HepG2 (cell line): ENCODE data around the gene ASGR1. TPM values are rescaled to one million over a fixed set of nuclear protein-coding genes. Genes with fewer than 3 reads are reported as not detected.

Experiments
- ATAC-seq: fragments of 200-7000 bp; cut with Tn5 transposase; 3 replicates; pipeline ENCODE4 v1.9.1; 2020; ENCODE audit warnings: mild to moderate bottlenecking, moderate library complexity
- BruUV-seq: library from RNA; stranded (reverse); fragments of 400-500 nt; replicated peaks from 2 replicates; lab custom pipeline; 2021; lab: Mats Ljungman, UMichigan
- CTCF ChIA-PET: fragments of 300-600 bp; formaldehyde crosslinking; extraction: SDS; loops from one replicate; lab custom pipeline; 2021; ENCODE audit warnings: low total read pairs, inconsistent platforms, low intra/inter-chr PET ratio; lab: Yijun Ruan, JAX
- POLR2A ChIA-PET: fragments of 350-600 bp; sonication (Branson Sonifier 250); formaldehyde crosslinking; loops from one replicate; lab custom pipeline; 2020; ENCODE audit warnings: antibody characterized with exemption, inconsistent platforms; lab: Yijun Ruan, JAX
- DNase-seq: peaks from one replicate; pipeline ENCODE4 v3.0.0-alpha.2; 2015; ENCODE audit warnings: low spot score
- FAIRE-seq: peaks from 3 replicates; lab custom pipeline; 2011; peaks lifted over from hg19 to GRCh38; lab: Jason Lieb, UNC
- H2AFZ ChIP-seq: one replicate; pipeline ENCODE4 v1.6.1; 2011; ENCODE audit warnings: low read length, inconsistent platforms
- H3K27ac ChIP-seq: fragments of 300-600 bp; 3 replicates; pipeline ENCODE4 v1.8.0; 2011; ENCODE audit warnings: mixed run types, mild to moderate bottlenecking, mixed read lengths, low read length, inconsistent platforms; ENCODE audit not compliant: insufficient read depth; ENCODE audit errors: extremely low read length
- H3K27me3 ChIP-seq, 2 experiments: fragments of 200-600 bp in 1 of 2; 2 replicates in 1 of 2; 3 replicates in 1 of 2; pipeline versions ENCODE4 v1.6.0 to v1.8.0; 2011; ENCODE audit warnings: low read length in 2 of 2, mild to moderate bottlenecking in 2 of 2, moderate library complexity in 2 of 2, inconsistent platforms in 1 of 2; ENCODE audit not compliant: insufficient read depth in 2 of 2, control insufficient read depth in 1 of 2
- H3K36me3 ChIP-seq, 2 experiments: fragments of 200-600 bp in 1 of 2; replicated peaks in 1 of 2; 2 replicates in 1 of 2; 3 replicates in 1 of 2; pipeline versions ENCODE4 v1.5.1 to v1.8.0; 2011; ENCODE audit warnings: low read length in 2 of 2, inconsistent platforms in 1 of 2; ENCODE audit not compliant: insufficient read depth in 2 of 2, control insufficient read depth in 1 of 2
- H3K4me1 ChIP-seq: 2 replicates; pipeline ENCODE4 v1.5.1; 2012; ENCODE audit warnings: low read length, inconsistent platforms; ENCODE audit not compliant: insufficient read depth
- H3K4me2 ChIP-seq: 2 replicates; pipeline ENCODE4 v1.6.0; 2011; ENCODE audit warnings: low read depth, low read length, inconsistent platforms
- H3K4me3 ChIP-seq, 3 experiments: fragments of 200-600 bp in 1 of 3; sonication (generic), shearing (Covaris generic) in 1 of 3; replicated peaks in 1 of 3; 2 replicates each; pipeline ENCODE4 v1.5.1; 2011 to 2016; ENCODE audit warnings: low read length in 3 of 3, inconsistent platforms in 2 of 3, low read depth in 2 of 3, mild to moderate bottlenecking in 2 of 3, control low read depth in 1 of 3, mixed read lengths in 1 of 3; ENCODE audit not compliant: insufficient read depth in 1 of 3
- H3K79me2 ChIP-seq: one replicate; pipeline ENCODE4 v1.6.1; 2011; ENCODE audit warnings: low read length, inconsistent platforms; ENCODE audit not compliant: insufficient read depth
- H3K9ac ChIP-seq: 2 replicates; pipeline ENCODE4 v1.6.0; 2011; ENCODE audit warnings: mild to moderate bottlenecking, low read depth, low read length, inconsistent platforms; ENCODE audit not compliant: insufficient read depth
- H3K9me3 ChIP-seq: 2 replicates; pipeline ENCODE4 v1.5.1; 2012; ENCODE audit warnings: mild to moderate bottlenecking, low read length
- H4K20me1 ChIP-seq: 2 replicates; pipeline ENCODE4 v1.6.0; 2011; ENCODE audit warnings: inconsistent platforms, mild to moderate bottlenecking, low read length, moderate library complexity; ENCODE audit not compliant: insufficient read depth
- FOXK1 ChIP-seq: sonication (generic); formaldehyde crosslinking; IDR thresholded peaks from 2 replicates; pipeline ENCODE4 v1.4.0; 2020; ENCODE audit warnings: low read depth, missing genetic modification reagents, borderline replicate concordance
- FUBP1 ChIP-seq: sonication (generic); formaldehyde crosslinking; IDR thresholded peaks from 2 replicates; pipeline ENCODE4 v1.5.1; 2020; ENCODE audit warnings: missing genetic modification reagents, mild to moderate bottlenecking, borderline replicate concordance
- LRRFIP1 ChIP-seq: sonication (generic); formaldehyde crosslinking; conservative IDR thresholded peaks from 2 replicates; pipeline ENCODE4 v1.4.0; 2020; ENCODE audit warnings: missing genetic modification reagents
- MAZ ChIP-seq, 2 experiments: sonication (generic) in 1 of 2; formaldehyde crosslinking in 1 of 2; IDR thresholded peaks; 2 replicates each; pipeline versions ENCODE4 v1.5.0 to v1.6.1; 2012 to 2020; ENCODE audit warnings: low read depth in 2 of 2, mild to moderate bottlenecking in 2 of 2, borderline replicate concordance in 1 of 2, improper control_type of control experiment in 1 of 2, low read length in 1 of 2, missing genetic modification reagents in 1 of 2, moderate library complexity in 1 of 2
- MED1 ChIP-seq: sonication (generic); formaldehyde crosslinking; IDR thresholded peaks from 2 replicates; pipeline ENCODE4 v1.4.0; 2020; ENCODE audit warnings: missing genetic modification reagents
- NBN ChIP-seq: fragments of 450-650 bp; conservative IDR thresholded peaks from 2 replicates; pipeline ENCODE4 v1.6.1; 2017
- PRMT3 ChIP-seq: sonication (generic); formaldehyde crosslinking; IDR thresholded peaks from 2 replicates; pipeline ENCODE4 v1.8.1; 2022; ENCODE audit warnings: low read depth, mild to moderate bottlenecking, moderate library complexity, missing genetic modification reagents, borderline replicate concordance
- PTBP1 ChIP-seq: fragments of 200-400 bp; formaldehyde crosslinking; IDR thresholded peaks from 2 replicates; pipeline ENCODE4 v1.6.1; 2018; ENCODE audit warnings: low read length, low read depth; ENCODE audit not compliant: poor library complexity, severe bottlenecking
- SOX13 ChIP-seq, 3 experiments: fragments of 450-650 bp in 1 of 3; sonication (generic) in 1 of 3; formaldehyde crosslinking in 1 of 3; IDR thresholded peaks in 2 of 3; conservative IDR thresholded peaks in 1 of 3; 2 replicates each; pipeline versions ENCODE4 v1.5.0 to v1.6.1; 2016 to 2020; ENCODE audit warnings: antibody characterized with exemption in 1 of 3, mild to moderate bottlenecking in 1 of 3, missing compliant biosample characterization in 1 of 3, missing genetic modification reagents in 1 of 3, moderate library complexity in 1 of 3
- XBP1 ChIP-seq: sonication (generic); formaldehyde crosslinking; IDR thresholded peaks from 2 replicates; pipeline ENCODE4 v1.5.0; 2020; ENCODE audit warnings: missing genetic modification reagents
- ZFP90 ChIP-seq: sonication (generic); formaldehyde crosslinking; IDR thresholded peaks from 2 replicates; pipeline ENCODE4 v1.8.0; 2022; ENCODE audit warnings: missing genetic modification reagents, mild to moderate bottlenecking, inconsistent platforms, borderline replicate concordance
- ZNF263 ChIP-seq: sonication (generic); formaldehyde crosslinking; IDR thresholded peaks from 2 replicates; pipeline ENCODE4 v1.4.0; 2020; ENCODE audit warnings: missing genetic modification reagents
- ZNF607 ChIP-seq: sonication (generic); formaldehyde crosslinking; IDR thresholded peaks from 2 replicates; pipeline ENCODE4 v1.5.1; 2020; ENCODE audit warnings: missing genetic modification reagents, mild to moderate bottlenecking, borderline replicate concordance
- ZNF691 ChIP-seq: sonication (generic); formaldehyde crosslinking; IDR thresholded peaks from 2 replicates; pipeline ENCODE4 v1.4.0; 2020; ENCODE audit warnings: missing genetic modification reagents, low read depth, mild to moderate bottlenecking, borderline replicate concordance
- ZNF761 ChIP-seq: sonication (generic); formaldehyde crosslinking; conservative IDR thresholded peaks from 2 replicates; pipeline ENCODE4 v1.4.0; 2020; ENCODE audit warnings: mild to moderate bottlenecking, missing genetic modification reagents
- WGBS: methylation state at CpG from one replicate; pipeline ENCODE4 v1.1.6; 2017; ENCODE audit warnings: low lambda C conversion rate; 5-methylcytosine and 5-hydroxymethylcytosine counted together
- in situ Hi-C: cut with HindIII; loops from 2 replicates; pipeline ENCODE4 v1.10.0; 2017; ENCODE audit warnings: low pct_unique_long_range_greater_than_20kb; ENCODE audit not compliant: extremely low pct_ligation_motif_present
- intact Hi-C: fragments of 100-400 bp; cut with micrococcal nuclease; formaldehyde crosslinking; loops from one replicate; pipeline ENCODE4 v1.10.0; 2022; ENCODE audit not compliant: unreplicated experiment
- polyA plus RNA-seq, 8 experiments: library from polyadenylated mRNA; depleted of rRNA in 3 of 8; stranded (reverse) in 7 of 8; unstranded in 1 of 8; fragments of >200 nt; fragmentation: Illumina TruSeq in 4 of 8; extraction: Trizol in 4 of 8; gene quantifications; 2 replicates each; pipeline versions ENCODE4 v1.2.1 to v1.2.3, GENCODE V29; 2011 to 2016; ENCODE audit warnings: low read depth in 4 of 8, missing spikeins in 1 of 8, mixed read lengths in 1 of 8; ENCODE audit not compliant: insufficient read depth in 1 of 8
- total RNA-seq, 5 experiments: library from RNA; depleted of rRNA; stranded (reverse); fragments of >200 nt; fragmentation: Illumina TruSeq; extraction: Trizol; gene quantifications; 2 replicates each; pipeline ENCODE4 v1.2.3, GENCODE V29; 2016; ENCODE audit warnings: low read depth in 1 of 5

The ASGR1 gene
- total and polyA plus RNA-seq, 2 of the 13 experiments (the other 11 are each of a cell fraction or from before 2014, with no cell fraction given) = 353 to 796 TPM

GRCh38 chr17:7221278-7222092 is 42.3 kb upstream of the ASGR1 start:
- Histone ChIP-seq H3K27ac (peak overlapping the region; percentile 96), H2AFZ (no peak overlapping the region), H3K9me3 (no peaks in the 10 kb centered on the region), H3K4me3 (peak overlapping the region in 1 of 3 experiments; percentile 90; a peak in 2 of 6 replicates), H4K20me1 (peaks cover 10% of the 10 kb centered on the region; the same call in 1 of the 2 replicates), H3K79me2 (peaks cover 14% of the 10 kb centered on the region), H3K4me1 (peaks cover 47% of the 10 kb centered on the region), H3K36me3 (peaks cover 11 to 48% of the 10 kb centered on the region in 2 experiments; a peak in 4 of 5 replicates), H3K9ac (peak overlapping the region; percentile 90; the same call in 1 of the 2 replicates), H3K27me3 (peaks cover 0 to 4% of the 10 kb centered on the region in 2 experiments; a peak in 2 of 5 replicates), H3K4me2 (peak overlapping the region; percentile 99)
- DNase-seq = no peak
- WGBS = 94% methylated on average over 9 of the region's 10 CpGs
- no peak for FAIRE-seq
- no TSS peak for BruUV-seq
- CTCF ChIA-PET = interaction anchor here (1.3 kb wide), 1 partner anchor 75 kb away, joined by 6 read pairs; no protein-coding TSS in a partner anchor
- POLR2A ChIA-PET = interaction anchor here (0.8 to 6.8 kb wide), 13 partner anchors 14 to 186 kb away, joined by 3 to 140 read pairs (median 10); partner anchors contain the start of genes ASGR1, CTDNEP1, DVL2 and ELP5
- no peak for ATAC-seq
- in situ Hi-C loops (no loop called here), intact Hi-C loops (loop anchor here (1.0 kb wide), 1 partner anchor 59 kb away; no protein-coding TSS in a partner anchor)
- TF ChIP-seq PTBP1 (no peak), NBN (no peak), FOXK1 (CRISPR knock-in tag) (no peak), ZNF761 (CRISPR knock-in tag) (0 out of 2 replicates have a peak, but pooled peaks have one; percentile 43), MED1 (CRISPR knock-in tag) (0 out of 2 replicates have a peak, but pooled peaks have one; percentile 11), LRRFIP1 (CRISPR knock-in tag) (no peak), FUBP1 (0 out of 2 replicates have a peak, but pooled peaks have one; percentile 65), ZNF691 (CRISPR knock-in tag) (no peak), ZNF263 (CRISPR knock-in tag) (0 out of 2 replicates have a peak, but pooled peaks have one; percentile 7), ZNF607 (CRISPR knock-in tag) (no peak), SOX13 (IDR thresholded peaks at IDR 0.05) (0 out of 2 replicates have a peak, but pooled peaks have one; percentile 7), SOX13 (CRISPR knock-in tag; conservative IDR thresholded peaks at IDR 0.05 in 1 of 2, IDR thresholded peaks at IDR 0.05 in 1 of 2) (no peak), ZFP90 (peak; percentile 74; the same call in 1 of the 2 replicates), PRMT3 (CRISPR knock-in tag) (no peak), MAZ (IDR thresholded peaks at IDR 0.05; ENCODE audit: borderline replicate concordance, low read depth, low read length) (no peak), MAZ (CRISPR knock-in tag; IDR thresholded peaks at IDR 0.05; ENCODE audit: low read depth) (0 out of 2 replicates have a peak, but pooled peaks have one; percentile 8), XBP1 (no peak)
